22Rv1 (cell line): ENCODE data around the gene GGA1.

Source experiments
- ZFX ChIP-seq: fragments of 450-650 bp; IDR thresholded peaks from 2 replicates; pipeline ENCODE4 v1.6.1; 2017; ENCODE audit warnings: antibody characterized with exemption, borderline replicate concordance
- TF ChIP-seq, protein P1 (sequence below): fragments of 450-650 bp; IDR thresholded peaks from 2 replicates; pipeline ENCODE4 v1.5.1; 2017; ENCODE audit warnings: mild to moderate bottlenecking

DNA sequence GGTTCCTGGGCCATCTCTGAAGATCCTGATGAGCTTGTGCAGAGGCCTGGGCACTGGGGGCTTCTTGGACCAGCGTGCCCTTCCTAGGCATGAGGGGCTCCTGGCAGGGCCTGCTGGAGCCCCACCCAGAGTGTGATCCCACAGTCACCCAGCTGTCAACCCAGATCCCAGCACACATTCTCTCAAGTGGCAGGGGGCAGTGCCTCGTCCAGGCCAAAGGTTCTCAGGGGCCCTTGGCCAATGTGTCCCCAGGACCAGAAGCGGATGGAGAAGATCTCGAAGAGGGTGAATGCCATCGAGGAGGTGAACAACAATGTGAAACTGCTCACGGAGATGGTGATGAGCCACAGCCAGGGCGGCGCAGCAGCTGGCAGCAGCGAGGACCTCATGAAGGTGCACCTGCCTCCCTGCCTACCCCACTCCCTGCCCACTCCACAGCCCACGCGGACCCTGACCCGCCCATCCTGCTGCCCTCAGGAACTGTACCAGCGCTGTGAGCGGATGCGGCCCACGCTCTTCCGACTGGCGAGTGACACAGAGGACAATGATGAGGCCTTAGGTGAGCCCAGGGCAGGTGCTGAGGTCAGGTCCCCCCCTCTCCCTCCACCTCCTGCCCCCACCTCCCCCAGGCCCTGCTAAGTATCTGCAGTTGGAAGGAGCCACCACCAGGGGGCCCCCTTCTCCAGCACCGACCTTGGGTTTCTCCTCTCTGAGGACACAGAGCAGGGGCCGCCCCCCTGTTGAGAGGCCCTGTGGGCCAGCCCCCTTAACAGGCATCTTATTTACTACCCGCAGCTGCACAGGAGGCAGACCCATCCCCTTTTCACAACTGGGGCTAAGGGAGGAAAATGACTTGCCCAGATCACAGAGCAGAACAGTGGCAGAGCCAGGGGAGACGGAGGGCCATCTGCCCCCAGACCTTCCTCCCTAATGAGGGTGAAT lies 14.7 kb downstream of the GGA1 start:
- TF ChIP-seq ZFX: no peak
- TF ChIP-seq, protein P1, sequence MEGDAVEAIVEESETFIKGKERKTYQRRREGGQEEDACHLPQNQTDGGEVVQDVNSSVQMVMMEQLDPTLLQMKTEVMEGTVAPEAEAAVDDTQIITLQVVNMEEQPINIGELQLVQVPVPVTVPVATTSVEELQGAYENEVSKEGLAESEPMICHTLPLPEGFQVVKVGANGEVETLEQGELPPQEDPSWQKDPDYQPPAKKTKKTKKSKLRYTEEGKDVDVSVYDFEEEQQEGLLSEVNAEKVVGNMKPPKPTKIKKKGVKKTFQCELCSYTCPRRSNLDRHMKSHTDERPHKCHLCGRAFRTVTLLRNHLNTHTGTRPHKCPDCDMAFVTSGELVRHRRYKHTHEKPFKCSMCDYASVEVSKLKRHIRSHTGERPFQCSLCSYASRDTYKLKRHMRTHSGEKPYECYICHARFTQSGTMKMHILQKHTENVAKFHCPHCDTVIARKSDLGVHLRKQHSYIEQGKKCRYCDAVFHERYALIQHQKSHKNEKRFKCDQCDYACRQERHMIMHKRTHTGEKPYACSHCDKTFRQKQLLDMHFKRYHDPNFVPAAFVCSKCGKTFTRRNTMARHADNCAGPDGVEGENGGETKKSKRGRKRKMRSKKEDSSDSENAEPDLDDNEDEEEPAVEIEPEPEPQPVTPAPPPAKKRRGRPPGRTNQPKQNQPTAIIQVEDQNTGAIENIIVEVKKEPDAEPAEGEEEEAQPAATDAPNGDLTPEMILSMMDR: peak; percentile 95
